Type B pancreatic cell (in vitro differentiated cells): ENCODE measurements around the gene C15orf62. TPM values are rescaled to one million over a fixed set of nuclear protein-coding genes. Genes with fewer than 3 reads are reported as not detected.
A peak's percentile ranks its signal among the peaks of the same experiment; 100 is the strongest.

Experiments used
- DNase-seq: peaks from one replicate; pipeline ENCODE4 v3.0.0; 2021; ENCODE audit warnings: mixed read lengths; ENCODE audit not compliant: unreplicated experiment; ENCODE audit errors: extremely low spot score
- H3K27ac Mint-ChIP-seq: 2 replicates; pipeline ENCODE4 v1.8.0; 2021; ENCODE audit warnings: mild to moderate bottlenecking, mixed read lengths
- H3K27me3 Mint-ChIP-seq: 2 replicates; pipeline ENCODE4 v1.8.0; 2021; ENCODE audit warnings: mixed read lengths
- H3K36me3 Mint-ChIP-seq: 2 replicates; pipeline ENCODE4 v1.8.0; 2021; ENCODE audit warnings: mixed read lengths
- H3K4me1 Mint-ChIP-seq: one replicate; pipeline ENCODE4 v1.8.0; 2021; ENCODE audit warnings: mixed read lengths; ENCODE audit not compliant: unreplicated experiment
- H3K4me3 Mint-ChIP-seq: 2 replicates; pipeline ENCODE4 v1.8.0; 2021; ENCODE audit warnings: mild to moderate bottlenecking, mixed read lengths
- H3K9me3 Mint-ChIP-seq: 2 replicates; pipeline ENCODE4 v1.8.0; 2021; ENCODE audit warnings: mixed read lengths
- total RNA-seq: library from RNA; stranded (reverse); gene quantifications from 2 replicates; pipeline ENCODE4 v1.2.1, GENCODE V29; 2021; ENCODE audit warnings: low replicate concordance
- TF ChIP-seq, protein P1 (sequence below): fragments of 200-600 bp; sonication (generic); conservative IDR thresholded peaks from 2 replicates; pipeline ENCODE4 v1.5.0; 2021; ENCODE audit warnings: antibody characterized with exemption, mild to moderate bottlenecking

The C15orf62 gene
- total RNA-seq, 1 donor from 2014 or later: 1.1 TPM

DNA sequence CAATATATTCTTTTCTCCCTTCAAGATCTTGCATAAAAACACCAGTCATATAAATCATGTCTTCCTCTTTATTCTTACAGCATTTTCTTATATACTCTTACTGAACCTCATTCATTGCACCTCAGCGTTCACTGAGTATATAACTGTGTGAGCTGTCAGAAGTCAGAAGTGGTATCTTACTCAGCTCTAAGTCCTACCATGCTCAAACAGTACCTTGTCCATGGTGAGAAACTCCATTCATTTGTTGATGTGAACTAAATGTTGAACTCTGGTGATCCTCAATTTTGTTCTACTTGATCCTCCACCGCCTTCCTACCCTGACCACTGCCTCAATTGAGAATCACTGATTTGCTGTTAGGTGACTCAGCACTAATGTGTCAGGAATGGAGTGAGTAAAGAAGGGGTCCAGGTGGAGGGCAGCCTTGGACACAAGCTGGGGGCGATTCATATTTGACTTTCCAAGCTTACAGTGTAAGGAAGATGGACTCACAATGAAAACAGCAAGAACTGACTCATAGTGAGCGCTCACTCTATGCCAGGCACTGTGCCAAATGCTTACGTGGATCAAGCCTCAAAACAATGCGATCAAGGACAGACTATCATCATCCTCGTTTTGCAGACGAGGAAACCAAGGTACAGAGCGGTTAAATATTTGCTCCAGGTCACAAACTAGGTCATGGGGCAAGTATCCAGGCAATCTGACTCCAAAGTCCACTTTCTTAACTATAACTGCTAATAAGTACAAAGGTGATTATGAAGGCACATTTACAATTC, 23.6 kb downstream of the C15orf62 start:
- Mint-ChIP-seq H3K27me3 (no peaks in the 10 kb centered on the region), H3K36me3 (peaks cover 16% of the 10 kb centered on the region), H3K4me1 (peaks cover 32% of the 10 kb centered on the region), H3K27ac (peak overlapping the region; percentile 79), H3K9me3 (no peaks in the 10 kb centered on the region), H3K4me3 (no peak overlapping the region)
- TF ChIP-seq, protein P1, sequence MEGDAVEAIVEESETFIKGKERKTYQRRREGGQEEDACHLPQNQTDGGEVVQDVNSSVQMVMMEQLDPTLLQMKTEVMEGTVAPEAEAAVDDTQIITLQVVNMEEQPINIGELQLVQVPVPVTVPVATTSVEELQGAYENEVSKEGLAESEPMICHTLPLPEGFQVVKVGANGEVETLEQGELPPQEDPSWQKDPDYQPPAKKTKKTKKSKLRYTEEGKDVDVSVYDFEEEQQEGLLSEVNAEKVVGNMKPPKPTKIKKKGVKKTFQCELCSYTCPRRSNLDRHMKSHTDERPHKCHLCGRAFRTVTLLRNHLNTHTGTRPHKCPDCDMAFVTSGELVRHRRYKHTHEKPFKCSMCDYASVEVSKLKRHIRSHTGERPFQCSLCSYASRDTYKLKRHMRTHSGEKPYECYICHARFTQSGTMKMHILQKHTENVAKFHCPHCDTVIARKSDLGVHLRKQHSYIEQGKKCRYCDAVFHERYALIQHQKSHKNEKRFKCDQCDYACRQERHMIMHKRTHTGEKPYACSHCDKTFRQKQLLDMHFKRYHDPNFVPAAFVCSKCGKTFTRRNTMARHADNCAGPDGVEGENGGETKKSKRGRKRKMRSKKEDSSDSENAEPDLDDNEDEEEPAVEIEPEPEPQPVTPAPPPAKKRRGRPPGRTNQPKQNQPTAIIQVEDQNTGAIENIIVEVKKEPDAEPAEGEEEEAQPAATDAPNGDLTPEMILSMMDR: no peak
- no peak for DNase-seq

DNA sequence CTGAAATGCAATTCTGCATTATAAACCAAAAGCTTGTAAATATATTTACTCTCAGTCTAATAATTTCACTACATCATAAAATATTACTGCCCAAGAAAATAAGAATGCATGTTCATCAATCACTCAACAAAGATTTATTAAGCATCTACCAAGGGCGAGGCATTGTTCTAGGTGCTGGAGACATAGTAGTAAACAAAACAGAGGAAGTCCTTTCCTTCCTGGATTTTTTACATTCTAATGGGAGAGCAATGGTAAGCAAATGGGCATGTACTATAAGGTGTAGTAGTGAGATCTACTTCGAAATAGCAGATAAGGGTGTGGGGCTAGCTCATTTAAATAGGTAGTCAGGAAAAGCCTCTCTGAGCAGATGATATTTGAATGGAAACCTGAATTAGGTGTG, 26.3 kb downstream of the C15orf62 start:
- Mint-ChIP-seq H3K36me3 (peaks cover 30% of the 10 kb centered on the region), H3K27me3 (no peaks in the 10 kb centered on the region), H3K9me3 (no peaks in the 10 kb centered on the region), H3K4me3 (peak overlapping the region; percentile 54), H3K4me1 (peaks cover 32% of the 10 kb centered on the region), H3K27ac (peak overlapping the region; percentile 83)
- TF ChIP-seq, protein P1: no peak
- DNase-seq: no peak

DNA sequence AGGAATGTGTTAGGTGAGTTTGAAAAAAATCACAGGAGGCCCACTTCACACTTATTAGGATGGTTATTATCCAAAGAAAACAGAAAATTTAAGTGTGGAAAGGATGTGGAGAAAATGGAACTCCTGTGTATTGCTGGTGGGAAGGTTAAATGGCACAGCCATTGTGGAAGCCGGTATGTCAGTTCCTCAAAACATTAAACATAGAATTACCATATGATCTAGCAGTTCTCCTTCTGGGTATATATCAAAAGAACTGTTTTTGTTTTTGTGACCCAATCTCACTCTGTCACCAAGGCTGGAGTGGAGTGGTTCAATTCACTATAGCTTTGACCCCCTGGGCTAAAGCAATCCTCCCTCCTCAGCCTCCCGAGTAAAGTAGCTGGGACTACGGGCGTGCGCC, 26.7 kb downstream of the C15orf62 start:
- Mint-ChIP-seq H3K4me3 (peak overlapping the region; percentile 54), H3K9me3 (no peaks in the 10 kb centered on the region), H3K27ac (peak overlapping the region; percentile 83), H3K36me3 (peaks cover 32% of the 10 kb centered on the region), H3K4me1 (peaks cover 34% of the 10 kb centered on the region), H3K27me3 (no peaks in the 10 kb centered on the region)
- DNase-seq: no peak
- TF ChIP-seq, protein P1: no peak

DNA sequence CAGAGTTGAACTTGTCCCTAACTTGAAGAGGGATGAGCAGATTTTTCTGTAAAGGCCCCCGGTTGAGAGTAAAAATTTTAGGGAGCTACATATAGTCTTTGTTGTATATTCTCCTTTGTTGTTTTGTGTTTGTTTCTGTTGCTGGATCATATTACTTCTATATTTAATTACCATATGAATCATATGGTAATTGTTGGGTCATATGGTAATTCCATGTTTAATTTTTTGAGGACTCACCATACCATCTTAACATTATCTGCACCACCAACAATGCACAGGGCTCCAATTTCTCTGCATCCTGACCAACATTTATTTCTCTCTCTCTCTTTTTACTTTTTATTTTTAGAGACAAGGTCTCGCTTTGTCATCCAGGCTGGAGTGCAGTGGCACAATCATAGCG, 29.7 kb downstream of the C15orf62 start:
- TF ChIP-seq, protein P1: no peak
- peaks cover 25% of the 10 kb centered on the region for H3K36me3 Mint-ChIP-seq
- H3K27ac Mint-ChIP-seq: peak overlapping the region; percentile 88
- no peaks in the 10 kb centered on the region for H3K9me3 Mint-ChIP-seq
- no peak for DNase-seq
- H3K4me1 Mint-ChIP-seq: peaks cover 29% of the 10 kb centered on the region
- H3K27me3 Mint-ChIP-seq: no peaks in the 10 kb centered on the region
- H3K4me3 Mint-ChIP-seq: no peak overlapping the region

DNA sequence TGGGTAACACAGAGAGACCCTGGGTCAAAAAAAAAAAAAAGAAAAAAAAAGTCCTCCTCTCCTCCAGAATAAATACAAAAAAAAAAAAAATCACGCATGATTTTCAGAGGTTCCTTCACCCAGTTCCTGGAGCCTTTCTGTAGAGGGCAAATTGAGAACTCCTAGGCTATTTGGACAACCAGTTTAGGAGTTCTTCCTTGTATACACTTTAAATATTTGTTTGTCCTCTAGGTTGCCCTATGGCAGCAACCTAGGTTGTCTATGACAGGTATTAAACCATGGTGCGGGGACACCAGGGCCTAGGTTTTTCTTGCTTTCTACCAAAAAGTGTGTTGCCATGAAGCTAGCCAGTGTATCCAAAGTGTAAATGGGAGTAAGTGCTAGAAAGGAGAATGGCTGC, 33.3 kb downstream of the C15orf62 start:
- Mint-ChIP-seq H3K27me3 (no peaks in the 10 kb centered on the region), H3K27ac (no peak overlapping the region), H3K4me1 (peaks cover 25% of the 10 kb centered on the region), H3K4me3 (no peak overlapping the region), H3K9me3 (no peaks in the 10 kb centered on the region), H3K36me3 (peaks cover 26% of the 10 kb centered on the region)
- TF ChIP-seq, protein P1: no peak
- no peak for DNase-seq
